ENCODE data around the gene RIF1.

DNA sequence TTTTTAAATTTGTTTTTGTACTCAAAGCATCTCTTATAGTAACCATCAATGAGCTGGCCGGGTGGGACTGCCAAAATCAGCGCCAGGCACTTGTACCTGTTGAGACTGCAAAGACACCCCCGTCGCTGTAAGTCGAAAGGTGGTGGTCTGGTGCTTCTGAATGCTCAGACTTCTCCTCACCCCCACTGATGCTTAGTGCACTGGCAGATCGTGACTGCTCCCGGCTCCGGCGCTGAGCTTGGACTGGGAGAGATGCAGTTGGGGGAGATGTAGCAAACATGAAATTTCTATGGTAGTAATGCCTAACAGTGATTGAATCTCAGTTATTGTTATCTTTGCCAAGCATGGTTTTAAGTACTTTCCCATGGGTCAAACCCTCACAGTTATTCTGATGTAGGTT lies 80.6 kb downstream of the RIF1 start:
- no peak for TF ChIP-seq POLR2AphosphoS5 (IDR thresholded peaks at IDR 0.05)
- TF ChIP-seq, protein P1, sequence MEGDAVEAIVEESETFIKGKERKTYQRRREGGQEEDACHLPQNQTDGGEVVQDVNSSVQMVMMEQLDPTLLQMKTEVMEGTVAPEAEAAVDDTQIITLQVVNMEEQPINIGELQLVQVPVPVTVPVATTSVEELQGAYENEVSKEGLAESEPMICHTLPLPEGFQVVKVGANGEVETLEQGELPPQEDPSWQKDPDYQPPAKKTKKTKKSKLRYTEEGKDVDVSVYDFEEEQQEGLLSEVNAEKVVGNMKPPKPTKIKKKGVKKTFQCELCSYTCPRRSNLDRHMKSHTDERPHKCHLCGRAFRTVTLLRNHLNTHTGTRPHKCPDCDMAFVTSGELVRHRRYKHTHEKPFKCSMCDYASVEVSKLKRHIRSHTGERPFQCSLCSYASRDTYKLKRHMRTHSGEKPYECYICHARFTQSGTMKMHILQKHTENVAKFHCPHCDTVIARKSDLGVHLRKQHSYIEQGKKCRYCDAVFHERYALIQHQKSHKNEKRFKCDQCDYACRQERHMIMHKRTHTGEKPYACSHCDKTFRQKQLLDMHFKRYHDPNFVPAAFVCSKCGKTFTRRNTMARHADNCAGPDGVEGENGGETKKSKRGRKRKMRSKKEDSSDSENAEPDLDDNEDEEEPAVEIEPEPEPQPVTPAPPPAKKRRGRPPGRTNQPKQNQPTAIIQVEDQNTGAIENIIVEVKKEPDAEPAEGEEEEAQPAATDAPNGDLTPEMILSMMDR (IDR thresholded peaks at IDR 0.05): no peak

All from sigmoid colon (tissue), 4 donors.